Activated effector memory CD4-positive, alpha-beta T cell treated with anti-CD3 and anti-CD28 coated beads, Interleukin-2, amount 50 U/mL, for 16 hours (primary cell): ENCODE results near the gene ERBB4.

Experiments used
- DNase-seq: peaks from one replicate; pipeline ENCODE4 v3.0.0-alpha.2; 2020

The ERBB4 gene

GRCh38 chr2:212426637-212427412, 111.8 kb downstream of the ERBB4 start:
- no peak for DNase-seq

GRCh38 chr2:212424082-212424481, 114.5 kb downstream of the ERBB4 start:
- DNase-seq = no peak

GRCh38 chr2:212423089-212423488, 115.5 kb downstream of the ERBB4 start:
- DNase-seq = no peak

GRCh38 chr2:212421556-212422334, 116.9 kb downstream of the ERBB4 start:
- no peak for DNase-seq

GRCh38 chr2:212416086-212416485, 122.5 kb downstream of the ERBB4 start:
- DNase-seq = no peak

- no peak for DNase-seq
These were observed 123.8 kb downstream of the ERBB4 start for GRCh38 chr2:212414767-212415211.

- DNase-seq = no peak
These were observed 129.0 kb downstream of the ERBB4 start for GRCh38 chr2:212409560-212409959.

GRCh38 chr2:212408524-212408923, 130.1 kb downstream of the ERBB4 start:
- DNase-seq = no peak

- no peak for DNase-seq
These were observed 131.9 kb downstream of the ERBB4 start for GRCh38 chr2:212406716-212407115.

GRCh38 chr2:212402316-212402715, 136.3 kb downstream of the ERBB4 start:
- DNase-seq = no peak

GRCh38 chr2:212398316-212398715, 140.3 kb downstream of the ERBB4 start:
- DNase-seq = no peak

GRCh38 chr2:212392544-212392943, 146.1 kb downstream of the ERBB4 start:
- DNase-seq = no peak

- DNase-seq = no peak
These were observed 146.6 kb downstream of the ERBB4 start for GRCh38 chr2:212392043-212392442.

GRCh38 chr2:212387146-212387545, 151.5 kb downstream of the ERBB4 start:
- no peak for DNase-seq

- no peak for DNase-seq
These were observed 153.4 kb downstream of the ERBB4 start for GRCh38 chr2:212385241-212385640.

GRCh38 chr2:212384027-212384426, 154.6 kb downstream of the ERBB4 start:
- DNase-seq = no peak

- DNase-seq = no peak
These were observed 157.0 kb downstream of the ERBB4 start for GRCh38 chr2:212381428-212382102.

- DNase-seq = no peak
These were observed 159.5 kb downstream of the ERBB4 start for GRCh38 chr2:212379103-212379502.

- DNase-seq = no peak
These were observed 171.2 kb downstream of the ERBB4 start for GRCh38 chr2:212367431-212367830.

GRCh38 chr2:212364112-212364985, 174.3 kb downstream of the ERBB4 start:
- no peak for DNase-seq

GRCh38 chr2:212361174-212361756, 177.3 kb downstream of the ERBB4 start:
- DNase-seq = no peak

- DNase-seq = no peak
These were observed 178.5 kb downstream of the ERBB4 start for GRCh38 chr2:212360068-212360460.
